ENCODE results near the gene DCLK3. TPM values are rescaled to one million over a fixed set of nuclear protein-coding genes. Genes with fewer than 3 reads are reported as not detected.

Gene DCLK3
- total RNA-seq, 1 donor from 2014 or later, result not detected

- TF ChIP-seq CTCF (IDR thresholded peaks at IDR 0.05; ENCODE audit: insufficient read depth, low read depth, low read length), result no peak
- H3K27ac ChIP-seq (ENCODE audit: low read depth, low read length), result no peak overlapping the region
- Mint-ChIP-seq H3K27ac (ENCODE audit: unreplicated experiment) (no peak overlapping the region), H3K27me3 (ENCODE audit: low read depth, unreplicated experiment) (peaks cover 31% of the 10 kb centered on the region), H3K9me3 (ENCODE audit: unreplicated experiment) (peaks cover 3% of the 10 kb centered on the region), H3K4me1 (ENCODE audit: low read depth, unreplicated experiment) (peaks cover 5% of the 10 kb centered on the region), H3K36me3 (ENCODE audit: low read depth, unreplicated experiment) (no peaks in the 10 kb centered on the region), H3K4me3 (ENCODE audit: unreplicated experiment) (no peak overlapping the region)
- H3K4me2 ChIP-seq (ENCODE audit: low read length), result no peak overlapping the region
- DNase-seq (ENCODE audit: low read depth) (no peak), FAIRE-seq (no peak)
- no peaks in the 10 kb centered on the region for H3K79me2 ChIP-seq (ENCODE audit: insufficient read depth, low read length)
- H4K20me1 ChIP-seq (ENCODE audit: insufficient read depth, low read length), result no peaks in the 10 kb centered on the region
- H2AFZ ChIP-seq (ENCODE audit: low read depth, low read length), result no peak overlapping the region
- no peak overlapping the region for H3K9ac ChIP-seq (ENCODE audit: low read length)
- H3K36me3 ChIP-seq (ENCODE audit: insufficient read depth, low read length), result no peaks in the 10 kb centered on the region
- no peaks in the 10 kb centered on the region for H3K9me3 ChIP-seq (ENCODE audit: insufficient read depth, low read depth, low read length)
- H3K4me3 ChIP-seq (ENCODE audit: insufficient read depth, low read depth, low read length), result no peak overlapping the region
- H3K4me1 ChIP-seq (ENCODE audit: insufficient read depth, low read length), result no peaks in the 10 kb centered on the region
- H3K27me3 ChIP-seq (ENCODE audit: insufficient read depth, low read length), result peaks cover 3% of the 10 kb centered on the region
Measured at GRCh38 chr3:36756269-36756668, 8.1 kb downstream of the DCLK3 start.

- DNase-seq (ENCODE audit: low read depth) (no peak), FAIRE-seq (no peak)
- no peak overlapping the region for H3K9ac ChIP-seq (ENCODE audit: low read length)
- H3K27ac ChIP-seq (ENCODE audit: low read depth, low read length), result no peak overlapping the region
- no peak overlapping the region for H3K4me3 Mint-ChIP-seq (ENCODE audit: unreplicated experiment)
- no peak overlapping the region for H3K4me2 ChIP-seq (ENCODE audit: low read length)
- H3K79me2 ChIP-seq (ENCODE audit: insufficient read depth, low read length), result no peaks in the 10 kb centered on the region
- H3K27ac Mint-ChIP-seq (ENCODE audit: unreplicated experiment), result no peak overlapping the region
- H3K36me3 ChIP-seq (ENCODE audit: insufficient read depth, low read length), result no peaks in the 10 kb centered on the region
- no peak overlapping the region for H3K4me3 ChIP-seq (ENCODE audit: insufficient read depth, low read depth, low read length)
- TF ChIP-seq CTCF (IDR thresholded peaks at IDR 0.05; ENCODE audit: insufficient read depth, low read depth, low read length), result no peak
- no peak for TF ChIP-seq EZH2 (IDR thresholded peaks at IDR 0.05; ENCODE audit: insufficient read depth, low read length)
- peaks cover 5% of the 10 kb centered on the region for H3K27me3 ChIP-seq (ENCODE audit: insufficient read depth, low read length)
- peaks cover 3% of the 10 kb centered on the region for H3K9me3 Mint-ChIP-seq (ENCODE audit: unreplicated experiment)
- no peaks in the 10 kb centered on the region for H4K20me1 ChIP-seq (ENCODE audit: insufficient read depth, low read length)
- no peaks in the 10 kb centered on the region for H3K9me3 ChIP-seq (ENCODE audit: insufficient read depth, low read depth, low read length)
- no peaks in the 10 kb centered on the region for H3K4me1 Mint-ChIP-seq (ENCODE audit: low read depth, unreplicated experiment)
- peaks cover 22% of the 10 kb centered on the region for H3K27me3 Mint-ChIP-seq (ENCODE audit: low read depth, unreplicated experiment)
- no peaks in the 10 kb centered on the region for H3K4me1 ChIP-seq (ENCODE audit: insufficient read depth, low read length)
- no peaks in the 10 kb centered on the region for H3K36me3 Mint-ChIP-seq (ENCODE audit: low read depth, unreplicated experiment)
- no peak overlapping the region for H2AFZ ChIP-seq (ENCODE audit: low read depth, low read length)
Measured at GRCh38 chr3:36751326-36751725, 13.0 kb downstream of the DCLK3 start.

- H3K4me2 ChIP-seq (ENCODE audit: low read length), result no peak overlapping the region
- peaks cover 5% of the 10 kb centered on the region for H3K27me3 ChIP-seq (ENCODE audit: insufficient read depth, low read length)
- FAIRE-seq (no peak), DNase-seq (ENCODE audit: low read depth) (no peak)
- Mint-ChIP-seq H3K36me3 (ENCODE audit: low read depth, unreplicated experiment) (no peaks in the 10 kb centered on the region), H3K4me3 (ENCODE audit: unreplicated experiment) (no peak overlapping the region), H3K27ac (ENCODE audit: unreplicated experiment) (no peak overlapping the region), H3K9me3 (ENCODE audit: unreplicated experiment) (peaks cover 3% of the 10 kb centered on the region), H3K4me1 (ENCODE audit: low read depth, unreplicated experiment) (no peaks in the 10 kb centered on the region), H3K27me3 (ENCODE audit: low read depth, unreplicated experiment) (peaks cover 19% of the 10 kb centered on the region)
- H3K4me3 ChIP-seq (ENCODE audit: insufficient read depth, low read depth, low read length), result no peak overlapping the region
- no peaks in the 10 kb centered on the region for H4K20me1 ChIP-seq (ENCODE audit: insufficient read depth, low read length)
- TF ChIP-seq EZH2 (IDR thresholded peaks at IDR 0.05; ENCODE audit: insufficient read depth, low read length) (no peak), CTCF (IDR thresholded peaks at IDR 0.05; ENCODE audit: insufficient read depth, low read depth, low read length) (no peak)
- no peak overlapping the region for H2AFZ ChIP-seq (ENCODE audit: low read depth, low read length)
- H3K4me1 ChIP-seq (ENCODE audit: insufficient read depth, low read length), result no peaks in the 10 kb centered on the region
- H3K79me2 ChIP-seq (ENCODE audit: insufficient read depth, low read length), result no peaks in the 10 kb centered on the region
- no peaks in the 10 kb centered on the region for H3K36me3 ChIP-seq (ENCODE audit: insufficient read depth, low read length)
- H3K9ac ChIP-seq (ENCODE audit: low read length), result no peak overlapping the region
- H3K27ac ChIP-seq (ENCODE audit: low read depth, low read length), result no peak overlapping the region
- H3K9me3 ChIP-seq (ENCODE audit: insufficient read depth, low read depth, low read length), result no peaks in the 10 kb centered on the region
Measured at GRCh38 chr3:36750737-36751136, 13.6 kb downstream of the DCLK3 start.
